Activated CD8-positive, alpha-beta memory T cell treated with anti-CD3 and anti-CD28 coated beads for 4 hours (primary cell): ENCODE measurements around the gene CHL1.

ENCODE experiments used
- DNase-seq, 2 donors: peaks; one replicate each; pipeline ENCODE4 v3.0.0-alpha.2; 2020; ENCODE audit warnings: low read depth in 2 of 2

CHL1 gene

DNA sequence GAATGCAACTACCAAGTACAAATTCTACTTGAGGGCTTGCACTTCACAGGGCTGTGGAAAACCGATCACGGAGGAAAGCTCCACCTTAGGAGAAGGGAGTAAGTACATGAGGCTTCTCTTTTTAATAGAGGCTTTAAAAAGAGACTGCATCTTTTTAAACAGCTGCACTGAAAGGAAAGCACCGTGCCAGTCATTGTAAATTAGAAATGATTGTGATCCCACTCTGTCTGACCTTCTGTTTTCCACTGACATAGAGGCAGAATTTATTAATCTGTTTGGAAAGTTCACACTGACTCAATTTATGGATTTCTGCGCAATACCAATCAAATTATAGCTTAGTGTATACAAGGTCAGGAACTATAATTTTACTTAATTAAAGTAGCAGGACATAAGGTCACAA lies 198.2 kb downstream of the CHL1 start:
- DNase-seq, result no peak

DNA sequence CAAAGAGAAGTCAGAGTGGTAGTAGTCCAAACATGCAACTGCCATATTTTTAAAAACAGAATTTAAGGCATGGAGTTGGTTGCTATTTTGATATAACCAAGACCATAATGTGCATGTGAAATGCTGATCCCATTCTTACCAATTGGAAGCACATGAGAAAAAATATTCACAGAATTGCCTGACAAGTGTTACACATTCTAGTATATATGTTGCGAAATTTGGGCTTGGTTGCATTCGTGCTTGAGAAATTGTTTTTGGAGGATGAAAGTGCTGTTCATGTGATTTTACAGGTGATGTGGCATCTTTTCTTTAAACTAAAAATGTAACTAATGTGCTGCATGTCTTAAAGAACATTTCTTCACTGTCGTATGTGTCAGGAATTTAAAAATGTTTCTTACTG lies 199.7 kb downstream of the CHL1 start:
- no peak for DNase-seq

DNA sequence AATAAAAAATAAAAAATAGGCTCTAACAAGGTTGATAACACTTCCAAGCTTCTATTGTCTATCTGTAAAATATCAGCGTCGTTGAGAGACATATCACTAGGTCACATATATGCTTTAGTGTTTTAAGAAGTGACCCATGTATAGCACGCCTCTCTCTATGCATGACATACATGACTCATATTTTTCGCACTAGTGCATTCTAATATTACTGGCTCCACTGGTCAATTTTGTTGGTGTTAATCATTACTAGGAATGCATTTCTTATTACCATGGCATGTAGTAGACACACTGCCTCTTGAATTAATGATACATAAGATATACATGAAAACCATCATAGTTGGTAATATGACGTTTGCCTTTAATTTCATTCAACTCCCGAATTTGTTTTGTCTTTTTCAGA lies 203.1 kb downstream of the CHL1 start:
- DNase-seq, result no peak

DNA sequence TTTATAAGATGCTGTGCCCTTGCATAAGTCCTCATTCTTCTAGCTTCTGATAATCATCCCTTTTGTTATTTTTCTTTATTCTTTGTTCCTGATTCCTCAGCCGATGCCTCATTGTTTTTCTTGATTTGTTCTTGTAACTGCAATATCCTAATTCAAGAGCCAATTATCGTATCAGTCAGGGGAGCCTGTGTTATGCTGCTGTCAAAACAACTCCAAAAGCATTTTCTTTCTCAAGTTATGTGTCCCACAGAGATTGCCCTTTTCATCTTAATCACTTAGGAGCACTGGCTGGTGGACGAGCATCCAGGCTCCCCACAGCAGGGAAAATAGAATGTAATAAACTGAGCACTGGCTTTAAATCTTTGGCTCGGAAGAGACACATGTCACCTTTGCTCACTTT lies 207.3 kb downstream of the CHL1 start:
- DNase-seq, result no peak

DNA sequence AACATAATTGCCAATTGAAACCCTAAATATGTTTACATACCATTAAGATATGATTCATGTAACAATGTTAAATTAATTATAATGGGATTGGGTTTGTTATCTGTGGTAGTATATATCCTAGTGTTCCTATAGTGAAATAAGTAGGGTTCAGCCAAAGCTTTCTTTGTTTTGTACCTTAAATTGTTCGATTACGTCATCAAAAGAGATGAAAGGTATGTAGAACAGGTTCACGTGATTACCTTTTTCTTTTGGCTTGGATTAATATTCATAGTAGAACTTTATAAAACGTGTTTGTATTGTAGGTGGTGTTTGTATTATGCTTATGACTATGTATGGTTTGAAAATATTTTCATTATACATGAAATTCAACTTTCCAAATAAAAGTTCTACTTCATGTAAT lies 212.4 kb downstream of the CHL1 start:
- DNase-seq, result no peak

DNA sequence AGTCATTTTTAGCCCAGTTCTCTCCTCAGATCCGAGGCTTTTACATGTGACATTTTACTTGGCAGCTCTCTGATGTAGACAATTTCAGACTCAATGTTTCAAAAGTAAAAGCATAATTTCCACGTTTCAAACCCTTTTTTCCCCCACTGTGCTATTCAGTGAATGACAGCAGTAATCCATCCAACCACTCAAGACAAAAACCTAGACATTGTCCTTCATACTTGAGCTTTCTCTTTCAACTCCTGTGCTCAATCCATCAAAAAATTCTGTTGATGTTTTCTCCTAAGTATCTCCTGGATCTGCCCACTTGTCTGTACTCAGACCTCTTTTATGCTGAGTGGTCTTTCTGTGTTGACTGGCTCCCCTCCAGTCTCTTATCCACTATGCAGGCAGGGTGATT lies 214.7 kb downstream of the CHL1 start:
- no peak for DNase-seq

DNA sequence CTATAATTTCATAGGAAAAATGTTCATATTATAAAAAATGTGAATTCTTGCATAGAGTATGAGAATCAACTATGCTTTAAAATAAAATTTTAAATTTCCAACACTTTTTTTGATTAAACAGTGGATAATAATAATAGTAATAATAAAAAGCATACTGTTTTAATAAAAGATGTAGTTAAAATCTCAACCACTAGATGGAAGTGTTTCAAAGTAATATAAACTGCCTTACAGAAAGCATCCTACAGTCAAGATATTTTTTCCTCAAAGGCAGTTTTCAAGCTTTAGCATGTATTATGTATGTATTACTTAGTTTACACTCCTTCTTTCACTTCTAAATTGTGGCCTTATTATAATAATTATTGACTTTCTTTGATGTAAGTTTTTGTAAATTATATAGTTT lies 217.5 kb downstream of the CHL1 start:
- DNase-seq, result no peak

DNA sequence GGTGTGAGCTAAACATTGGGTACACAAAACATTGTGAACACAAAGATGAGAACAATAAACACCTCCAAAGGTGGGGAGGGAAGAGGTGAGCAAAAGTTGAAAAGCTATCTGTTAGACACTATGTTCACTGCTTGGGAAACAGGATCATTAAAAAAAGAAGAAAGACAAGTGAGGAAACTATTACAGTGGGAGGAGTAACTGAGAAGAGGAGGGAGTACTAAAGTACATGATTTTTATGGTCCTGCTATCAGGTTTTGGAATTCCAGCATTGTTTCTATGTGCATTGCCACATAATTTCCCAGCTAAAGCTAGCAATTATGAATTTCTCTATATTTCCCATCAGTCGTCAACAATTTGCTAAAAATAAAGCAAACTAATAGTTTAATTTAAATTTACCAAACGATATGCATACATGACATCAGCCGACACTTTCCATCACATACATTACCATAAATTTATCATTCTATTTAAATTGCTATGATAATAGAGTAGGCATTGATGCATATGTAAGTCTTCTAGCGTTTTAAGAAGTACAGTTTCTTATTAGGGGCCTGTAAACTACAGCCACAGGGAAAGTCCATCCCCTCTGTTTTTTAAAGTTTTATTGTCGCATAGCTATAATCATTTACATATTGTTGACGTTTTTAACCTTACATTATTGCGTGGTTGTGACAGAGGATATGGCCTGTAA lies 221.8 kb downstream of the CHL1 start:
- DNase-seq, result no peak

DNA sequence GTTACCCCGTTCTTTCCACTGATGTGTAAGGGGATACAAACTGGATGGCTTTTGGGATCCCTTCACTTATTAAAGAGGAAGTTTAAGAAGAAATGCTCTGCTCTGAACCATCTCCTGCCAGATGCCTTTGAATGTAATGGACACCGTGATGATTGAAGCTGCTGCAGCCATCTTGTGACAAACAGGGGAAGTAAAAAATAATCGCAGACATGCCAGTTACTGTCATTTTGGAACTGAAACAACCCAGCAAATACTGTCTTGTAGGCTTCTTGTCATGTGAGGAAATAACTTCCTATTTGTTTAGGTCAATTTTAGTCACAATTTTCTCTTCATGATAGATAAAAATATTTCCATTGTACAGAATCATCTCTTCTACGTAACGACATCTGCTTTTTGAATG lies 224.0 kb downstream of the CHL1 start:
- DNase-seq, result no peak

DNA sequence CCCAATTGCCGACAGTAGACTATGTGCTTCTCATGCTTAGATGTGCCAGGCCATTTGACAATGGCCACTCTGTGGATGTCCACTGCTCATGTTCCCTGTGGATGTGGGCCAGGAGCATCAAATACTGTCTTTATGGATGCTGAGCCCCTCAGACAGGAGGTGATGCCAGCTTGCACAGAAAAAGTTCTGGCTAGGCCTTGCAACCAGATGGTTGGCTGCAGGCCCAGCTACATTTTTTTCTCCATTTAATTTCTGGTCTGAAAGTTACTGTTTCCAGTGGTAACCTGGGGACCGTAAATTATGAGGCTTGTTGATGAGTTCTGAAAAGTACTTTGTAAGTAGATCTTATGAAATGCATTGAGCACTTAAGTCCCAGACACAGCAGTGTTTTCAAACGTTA lies 228.5 kb downstream of the CHL1 start:
- no peak for DNase-seq

DNA sequence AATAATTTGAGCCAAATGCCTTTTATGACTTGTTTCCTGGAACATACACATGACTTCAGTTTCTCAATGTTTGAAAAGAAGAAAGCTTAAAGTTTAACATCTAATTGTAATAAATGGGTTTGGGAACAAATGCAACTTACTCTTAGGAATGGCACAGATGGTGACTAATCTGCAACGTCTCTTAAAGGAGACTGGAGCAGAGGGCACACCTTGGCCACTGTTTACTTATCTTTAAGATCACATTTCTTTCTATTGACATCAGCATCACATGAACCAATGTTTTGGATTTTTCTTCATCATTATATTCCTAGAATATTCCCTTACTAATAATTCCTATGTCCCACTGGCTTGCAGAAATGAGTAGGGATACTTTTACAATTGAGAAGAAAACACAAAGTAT lies 229.5 kb downstream of the CHL1 start:
- no peak for DNase-seq

DNA sequence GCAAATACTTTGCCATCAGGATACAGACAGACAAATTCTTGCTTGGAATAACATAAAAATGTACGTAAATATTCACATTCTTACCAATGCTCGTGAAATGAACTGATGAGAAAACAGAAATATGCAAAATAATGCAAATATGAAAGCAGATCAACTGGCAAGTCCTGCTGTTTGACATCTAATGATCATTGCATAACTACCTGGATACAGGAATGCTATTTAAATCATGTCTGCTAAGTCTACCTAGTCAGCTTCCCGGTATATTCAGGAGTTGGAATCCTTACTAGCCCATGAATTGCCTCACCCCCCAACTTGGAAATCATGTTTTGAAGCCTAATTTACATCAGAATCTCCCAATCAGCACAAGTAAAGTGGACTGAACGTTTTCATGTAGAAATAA lies 230.6 kb downstream of the CHL1 start:
- no peak for DNase-seq

DNA sequence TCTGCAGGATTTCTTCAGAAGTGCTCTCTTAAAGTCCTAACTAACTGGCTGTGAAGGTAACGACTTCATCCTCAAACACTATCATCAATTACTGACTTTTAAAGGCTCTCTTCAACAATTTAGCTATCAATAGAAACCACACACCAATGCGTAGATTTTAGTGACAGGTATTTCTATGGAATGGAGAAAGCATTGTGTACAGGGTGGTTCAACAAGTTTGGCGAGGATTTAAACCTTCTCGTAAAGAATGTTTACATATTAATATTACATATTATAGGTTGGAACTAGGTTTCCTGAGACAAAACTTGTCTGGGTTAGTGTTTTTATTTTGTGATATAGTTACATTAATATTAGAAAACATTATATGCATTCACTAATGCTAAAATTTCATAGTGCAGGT lies 233.6 kb downstream of the CHL1 start:
- no peak for DNase-seq

DNA sequence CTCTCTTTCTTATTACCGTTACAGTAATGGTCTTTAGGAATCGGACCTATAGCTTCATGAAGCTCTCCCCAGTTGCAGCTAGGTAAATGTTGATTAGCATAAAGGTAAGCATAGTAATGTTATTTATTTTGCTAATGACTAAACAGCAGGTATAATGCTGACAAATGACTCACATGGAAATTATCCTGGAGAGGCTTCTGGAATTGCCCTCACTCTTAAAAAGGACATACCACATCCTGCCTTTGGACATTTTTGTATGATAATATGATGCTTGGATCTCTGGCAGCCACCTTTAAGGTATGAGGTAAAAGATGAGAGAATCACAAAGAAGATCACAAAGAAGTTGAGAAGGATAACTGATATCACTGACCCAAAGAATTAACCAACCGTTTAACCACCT lies 238.6 kb downstream of the CHL1 start:
- DNase-seq, result no peak

DNA sequence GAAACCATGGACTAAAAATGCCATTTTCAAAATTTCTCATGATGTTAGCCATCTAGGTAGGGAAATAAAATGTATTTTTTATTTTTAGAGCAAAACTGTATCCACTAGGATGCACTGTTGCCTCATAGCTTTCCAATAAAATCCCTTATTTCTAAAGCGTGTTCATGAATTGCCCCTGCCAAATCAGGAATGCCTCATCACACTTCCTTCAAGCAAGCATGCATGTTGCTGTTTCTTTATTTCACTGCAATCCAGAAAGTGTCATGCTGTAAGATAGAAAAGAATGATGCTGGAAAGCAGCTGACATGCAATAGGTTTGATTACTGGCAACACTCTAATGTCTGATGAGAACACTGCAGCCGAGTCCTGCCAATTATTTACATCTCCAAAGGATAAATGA lies 239.5 kb downstream of the CHL1 start:
- no peak for DNase-seq

DNA sequence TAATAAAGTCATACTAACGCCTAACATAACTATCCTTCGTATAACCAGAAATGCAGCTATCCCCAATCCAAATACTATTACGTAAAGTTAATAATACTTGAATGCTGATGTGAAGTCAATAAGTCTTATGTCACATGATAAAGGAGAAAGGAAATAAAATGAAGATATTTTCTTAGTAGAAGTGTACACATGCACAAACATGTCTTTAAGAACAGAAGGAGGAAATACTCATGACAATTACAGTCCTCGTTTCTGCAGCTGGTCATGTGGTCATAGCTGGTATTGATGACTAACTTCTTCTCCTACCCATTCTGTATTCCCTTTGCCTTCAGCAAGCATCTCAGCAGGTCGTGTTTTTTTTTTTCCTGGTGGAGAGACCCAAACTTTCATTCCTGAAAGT lies 244.3 kb downstream of the CHL1 start:
- no peak for DNase-seq

DNA sequence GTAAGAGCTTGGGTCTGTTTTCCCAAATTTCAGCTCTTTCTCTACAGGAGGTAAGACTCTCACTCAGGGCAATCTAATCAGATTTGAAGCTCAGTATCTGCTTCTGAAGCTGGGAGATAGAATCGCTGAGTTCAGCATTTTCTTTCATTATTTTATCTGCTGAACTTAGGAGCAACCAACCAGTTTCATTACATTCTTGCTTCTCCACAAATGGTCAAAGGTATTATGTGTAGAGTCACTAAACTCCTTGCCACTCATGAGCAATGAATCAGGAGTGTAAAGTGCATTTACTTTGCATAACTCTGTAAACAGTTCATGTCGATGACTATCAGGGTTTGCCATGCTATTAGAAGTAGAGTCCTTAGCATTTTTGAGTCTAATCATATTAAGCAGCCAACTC lies 249.4 kb downstream of the CHL1 start:
- DNase-seq, result no peak

DNA sequence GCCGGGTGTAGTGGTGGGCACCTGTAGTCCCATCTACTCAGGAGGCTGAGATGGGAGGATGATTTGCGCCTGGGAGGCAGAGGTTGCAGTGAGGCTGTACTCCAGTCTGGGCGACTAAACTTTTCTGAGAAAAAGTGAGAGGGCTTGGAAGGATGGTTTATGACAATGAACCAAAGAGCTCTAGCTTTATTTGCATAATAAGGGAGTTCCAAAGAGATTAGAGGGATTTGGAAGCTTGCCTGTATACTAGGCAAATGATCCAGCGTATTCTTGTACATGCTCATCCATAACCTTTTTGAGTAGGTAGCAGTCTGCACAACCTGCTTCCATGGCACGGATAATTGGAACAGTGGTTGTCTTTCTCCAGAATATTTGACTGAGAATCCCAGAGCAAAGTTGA lies 251.1 kb downstream of the CHL1 start:
- DNase-seq, result no peak

DNA sequence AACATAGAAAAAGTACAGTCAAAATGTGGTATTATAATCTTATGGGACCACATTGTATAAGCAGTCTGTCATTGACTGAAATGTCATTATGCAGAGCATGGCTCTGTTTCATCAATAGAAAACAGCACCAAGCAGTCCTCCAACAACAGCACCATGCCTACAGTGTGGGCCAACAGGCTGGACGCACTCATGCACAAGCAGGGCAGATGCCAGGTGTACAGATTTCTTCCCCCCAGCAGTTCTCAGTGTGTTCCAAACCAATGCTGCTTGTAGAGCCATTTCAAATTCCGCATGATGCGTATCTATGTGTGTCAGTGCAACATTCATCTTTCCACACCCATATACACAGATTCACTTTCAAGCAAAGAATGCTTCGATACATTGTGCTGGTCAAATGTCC lies 253.1 kb downstream of the CHL1 start:
- no peak for DNase-seq

DNA sequence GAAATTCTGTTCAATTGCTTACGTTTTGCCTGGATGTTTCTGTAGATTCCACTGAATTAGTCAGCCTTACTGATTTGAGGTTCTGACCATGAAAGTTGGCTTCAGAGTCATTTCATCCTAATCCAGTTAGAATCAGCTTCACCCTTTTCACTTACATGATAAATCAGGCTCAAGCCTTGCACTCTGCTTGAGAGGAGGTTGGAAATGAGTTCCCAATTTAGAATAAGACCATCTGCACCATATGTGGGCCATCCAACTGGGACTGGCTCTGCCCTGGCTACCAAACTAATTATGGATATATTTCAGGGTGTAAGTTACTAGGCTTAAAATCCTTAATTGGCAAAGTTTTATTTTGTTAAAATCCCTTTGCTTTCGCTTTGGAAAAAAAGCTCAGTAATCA lies 255.7 kb downstream of the CHL1 start:
- DNase-seq, result no peak

DNA sequence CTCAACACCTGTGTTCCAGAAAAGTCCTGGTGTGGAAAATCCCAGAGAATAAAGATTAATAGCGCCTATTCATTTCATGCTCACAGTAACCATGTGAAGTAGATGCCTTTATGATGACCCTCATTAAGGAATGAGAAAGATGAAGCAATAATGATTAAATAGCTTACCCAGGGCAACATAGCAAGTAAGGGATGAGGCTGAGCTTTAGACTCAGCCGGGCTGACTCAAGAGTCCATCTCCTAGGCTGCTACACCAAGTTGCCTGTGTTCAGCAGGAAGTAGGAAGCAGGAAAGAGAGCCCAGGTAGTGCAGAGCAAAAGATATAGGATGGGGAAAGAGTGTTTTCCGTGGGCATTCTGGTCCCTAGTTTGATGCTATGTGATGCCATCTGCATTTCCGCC lies 256.5 kb downstream of the CHL1 start:
- DNase-seq, result no peak

DNA sequence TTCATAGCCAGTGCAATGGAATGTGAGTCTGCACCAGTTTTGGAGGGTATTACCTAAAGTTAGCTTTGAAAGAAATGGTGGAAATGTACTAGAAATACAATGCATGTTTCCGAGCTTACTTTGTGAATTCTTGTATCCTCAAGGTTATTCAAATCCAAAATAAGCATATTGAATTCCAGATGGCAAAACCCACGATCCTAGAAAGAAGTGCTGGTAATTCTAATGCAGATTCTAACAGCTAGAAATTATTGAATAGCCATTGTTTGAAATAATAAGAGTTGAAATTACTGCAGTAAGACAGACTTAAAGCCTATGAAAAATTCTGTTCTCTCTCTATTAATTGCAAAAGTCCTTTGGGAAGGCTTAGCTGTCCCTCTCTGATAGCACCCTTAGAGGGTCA lies 258.4 kb downstream of the CHL1 start:
- DNase-seq, result no peak

DNA sequence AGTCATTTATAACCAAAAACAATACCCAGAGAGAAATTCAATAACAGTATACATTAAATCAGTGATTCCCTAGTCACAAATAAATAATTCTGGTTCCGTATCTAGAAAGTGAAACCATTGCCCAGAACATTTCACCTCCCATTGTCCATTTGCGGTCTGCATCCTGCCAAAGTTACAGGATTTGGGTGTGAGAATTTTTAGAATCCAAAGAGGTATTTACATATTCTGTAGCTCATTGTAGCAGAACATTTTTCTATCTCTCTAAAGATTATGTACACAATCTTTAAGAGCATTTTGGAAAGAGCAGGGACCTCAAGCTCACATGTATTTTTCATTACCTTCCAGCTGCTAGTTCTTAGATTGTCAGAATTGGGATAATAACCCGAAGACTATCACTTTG lies 261.6 kb downstream of the CHL1 start:
- DNase-seq, result no peak

DNA sequence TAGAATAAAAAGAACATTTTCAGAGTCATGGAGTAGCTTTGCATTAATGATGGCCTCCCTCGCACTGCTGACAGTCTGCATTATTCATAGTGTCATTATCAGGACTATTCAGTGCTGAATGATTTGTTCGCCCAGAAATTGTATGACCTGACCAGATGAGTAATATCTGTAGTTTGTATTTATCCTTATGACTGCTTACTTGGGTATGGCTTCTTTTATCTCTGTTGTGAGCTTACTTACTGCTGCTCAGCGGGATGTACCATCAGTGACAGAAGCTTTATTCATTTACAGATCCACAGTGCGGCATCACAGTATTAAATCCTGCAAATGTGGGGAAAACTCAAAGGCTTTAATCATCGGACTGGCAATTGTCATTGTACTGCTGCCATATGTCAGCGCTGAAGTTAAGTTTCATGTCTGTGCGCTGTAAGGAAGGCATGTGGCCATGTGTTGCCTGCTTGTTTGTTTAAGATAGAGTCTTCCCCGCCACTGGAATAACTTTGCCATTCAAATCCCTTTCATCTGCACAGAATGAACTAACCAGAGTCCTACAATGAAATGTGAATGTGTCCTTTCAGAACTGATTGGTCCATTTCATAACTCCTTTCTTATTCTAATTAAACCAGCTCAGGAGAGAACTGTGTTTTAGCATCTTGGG lies 262.2 kb downstream of the CHL1 start:
- DNase-seq, result no peak
